Panc1 (cell line): ENCODE measurements around the gene SUPT5H. TPM values are rescaled to one million over a fixed set of nuclear protein-coding genes. Genes with fewer than 3 reads are reported as not detected.

ENCODE experiments used
- ATAC-seq: fragments of 200-7000 bp; cut with Tn5 transposase; 2 replicates; pipeline ENCODE4 v1.9.1; 2020; ENCODE audit warnings: mild to moderate bottlenecking, moderate library complexity
- BruUV-seq: library from RNA; stranded (reverse); fragments of 400-500 nt; replicated peaks from 2 replicates; lab custom pipeline; 2021; lab: Mats Ljungman, UMichigan
- CTCF ChIA-PET: fragments of 300-600 bp; sonication (Branson Sonifier 250); formaldehyde crosslinking; loops from one replicate; lab custom pipeline; 2022; ENCODE audit warnings: antibody characterized with exemption; lab: Charles Lee
- POLR2A ChIA-PET: fragments of 300-600 bp; sonication (Branson Sonifier 250); formaldehyde crosslinking; loops from one replicate; lab custom pipeline; 2022; ENCODE audit warnings: antibody characterized with exemption; lab: Charles Lee
- DNase-seq: peaks from one replicate; pipeline ENCODE4 v3.0.0-alpha.2; 2010; ENCODE audit warnings: low read depth, low spot score
- H3K27ac ChIP-seq: 2 replicates; pipeline ENCODE4 v1.5.1; 2011; ENCODE audit warnings: mild to moderate bottlenecking, low read length, inconsistent platforms
- H3K27me3 ChIP-seq: fragments of 200-500 bp; sonication (Bioruptor generic); 2 replicates; pipeline ENCODE4 v1.6.0; 2014; ENCODE audit warnings: low read length, inconsistent platforms; ENCODE audit not compliant: control insufficient read depth, insufficient read depth
- H3K36me3 ChIP-seq: fragments of 200-500 bp; sonication (Bioruptor generic); 2 replicates; pipeline ENCODE4 v1.5.1; 2014; ENCODE audit warnings: inconsistent platforms, mild to moderate bottlenecking, low read length, moderate library complexity; ENCODE audit not compliant: control insufficient read depth, insufficient read depth
- H3K4me1 ChIP-seq: 2 replicates; pipeline ENCODE4 v1.5.1; 2011; ENCODE audit warnings: inconsistent platforms, mild to moderate bottlenecking, low read length, moderate library complexity; ENCODE audit not compliant: control insufficient read depth, insufficient read depth
- H3K4me3 ChIP-seq, 2 experiments: 2 replicates each; pipeline ENCODE4 v1.5.1; 2011 to 2012; ENCODE audit warnings: low read depth in 2 of 2, low read length in 2 of 2, mild to moderate bottlenecking in 2 of 2, inconsistent platforms in 1 of 2, moderate library complexity in 1 of 2
- H3K9me3 ChIP-seq: fragments of 200-500 bp; sonication (Bioruptor generic); 2 replicates; pipeline ENCODE4 v1.5.1; 2014; ENCODE audit warnings: low read depth, mild to moderate bottlenecking, inconsistent platforms, low read length, moderate library complexity; ENCODE audit not compliant: control insufficient read depth, insufficient read depth
- POLR2AphosphoS5 ChIP-seq: IDR thresholded peaks from 2 replicates; pipeline ENCODE4 v1.6.1; 2012; ENCODE audit warnings: mild to moderate bottlenecking, low read depth, low read length, moderate library complexity
- REST ChIP-seq, 2 experiments: IDR thresholded peaks; 2 replicates each; pipeline ENCODE4 v1.6.1; 2011 to 2012; ENCODE audit warnings: low read depth in 2 of 2, control low read depth in 1 of 2, low read length in 1 of 2, mild to moderate bottlenecking in 1 of 2, moderate library complexity in 1 of 2; ENCODE audit not compliant: insufficient read depth in 1 of 2
- SIN3A ChIP-seq: IDR thresholded peaks from 2 replicates; pipeline ENCODE4 v1.6.1; 2012; ENCODE audit warnings: low read depth, mild to moderate bottlenecking, low read length, moderate library complexity, borderline replicate concordance; ENCODE audit not compliant: insufficient read depth
- TCF7L2 ChIP-seq: IDR thresholded peaks from 2 replicates; pipeline ENCODE4 v1.6.1; 2011; ENCODE audit warnings: mild to moderate bottlenecking, low read depth, low read length, inconsistent platforms
- in situ Hi-C: cut with HindIII; loops from 2 replicates; pipeline ENCODE4 v1.10.0; 2016; ENCODE audit warnings: low sequenced_read_pairs, low pct_unique_long_range_greater_than_20kb
- intact Hi-C: fragments of 100-400 bp; cut with micrococcal nuclease; formaldehyde crosslinking; loops from one replicate; pipeline ENCODE4 v1.10.0; 2022; ENCODE audit not compliant: unreplicated experiment
- total RNA-seq: library from RNA; stranded (reverse); gene quantifications from one replicate; pipeline ENCODE4 v1.2.1, GENCODE V29; 2021; ENCODE audit not compliant: unreplicated experiment
- TF ChIP-seq, protein P1 (sequence below): fragments of 450-650 bp; IDR thresholded peaks from 2 replicates; pipeline ENCODE4 v1.5.1; 2017; ENCODE audit warnings: mild to moderate bottlenecking

Gene SUPT5H
- total RNA-seq, 1 experiment from 2014 or later: 1,614 TPM

DNA sequence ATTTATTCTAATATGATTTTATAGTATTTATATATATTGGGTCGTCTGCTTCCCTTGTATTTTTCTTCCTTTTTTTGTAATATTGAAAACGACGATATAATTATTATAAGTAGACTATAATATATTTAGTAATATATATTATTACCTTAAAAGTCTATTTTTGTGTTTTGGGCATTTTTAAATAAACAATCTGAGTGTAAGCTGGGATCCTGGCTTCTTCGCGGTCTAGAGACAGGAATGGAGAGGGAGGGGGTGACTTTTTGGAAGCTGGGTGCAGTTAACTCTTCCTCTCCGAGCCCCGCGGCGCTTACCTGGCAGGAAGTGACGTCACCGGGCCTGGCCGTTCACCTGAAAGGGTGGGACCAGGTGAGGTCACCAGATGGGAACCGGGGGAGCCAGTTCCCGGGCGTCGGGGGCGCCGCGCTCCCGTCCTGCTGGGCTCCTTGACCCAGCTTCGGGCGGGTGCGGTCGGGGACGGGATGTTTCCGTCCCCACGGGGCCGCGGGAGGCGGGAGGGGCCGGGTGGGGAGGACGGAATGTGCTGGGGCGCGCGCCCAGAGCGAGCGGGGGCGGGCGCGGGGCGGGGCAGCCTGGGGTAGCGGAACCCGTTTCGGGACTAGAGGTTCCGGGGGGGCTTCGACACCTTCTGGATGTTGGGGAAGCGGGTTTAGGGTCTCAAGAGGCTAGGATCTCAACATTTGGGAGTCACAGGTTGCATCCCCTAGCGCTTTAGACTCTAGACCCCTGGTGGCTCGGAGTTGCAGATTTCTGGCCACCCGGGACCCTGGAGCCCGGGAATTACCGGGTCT is 36.0 kb upstream of the SUPT5H start:
- Histone ChIP-seq H3K4me3 (peak overlapping the region; percentile 42 to 55), H3K9me3 (no peaks in the 10 kb centered on the region), H3K36me3 (peaks cover 7% of the 10 kb centered on the region), H3K27me3 (no peaks in the 10 kb centered on the region), H3K4me1 (peaks cover 58% of the 10 kb centered on the region), H3K27ac (peak overlapping the region; percentile 92)
- intact Hi-C loops (loop anchor here (2.0 to 10.0 kb wide), 3 partner anchors 81 to 435 kb away; partner anchors contain the start of gene FBXO17), in situ Hi-C loops (no loop called here)
- no TSS peak for BruUV-seq
- CTCF ChIA-PET: interaction anchor here (0.6 to 4.6 kb wide), 7 partner anchors 12 to 383 kb away, joined by 3 to 144 read pairs (median 4); no protein-coding TSS in a partner anchor
- POLR2A ChIA-PET: interaction anchor here (0.5 to 15.7 kb wide), 20 partner anchors 9 to 650 kb away, joined by 3 to 524 read pairs (median 7); partner anchors contain the start of genes DYRK1B, MED29, PAF1 and RPS16
- DNase-seq: peak; percentile 100
- TF ChIP-seq SIN3A: no peak
- ATAC-seq: peak; percentile 14

DNA sequence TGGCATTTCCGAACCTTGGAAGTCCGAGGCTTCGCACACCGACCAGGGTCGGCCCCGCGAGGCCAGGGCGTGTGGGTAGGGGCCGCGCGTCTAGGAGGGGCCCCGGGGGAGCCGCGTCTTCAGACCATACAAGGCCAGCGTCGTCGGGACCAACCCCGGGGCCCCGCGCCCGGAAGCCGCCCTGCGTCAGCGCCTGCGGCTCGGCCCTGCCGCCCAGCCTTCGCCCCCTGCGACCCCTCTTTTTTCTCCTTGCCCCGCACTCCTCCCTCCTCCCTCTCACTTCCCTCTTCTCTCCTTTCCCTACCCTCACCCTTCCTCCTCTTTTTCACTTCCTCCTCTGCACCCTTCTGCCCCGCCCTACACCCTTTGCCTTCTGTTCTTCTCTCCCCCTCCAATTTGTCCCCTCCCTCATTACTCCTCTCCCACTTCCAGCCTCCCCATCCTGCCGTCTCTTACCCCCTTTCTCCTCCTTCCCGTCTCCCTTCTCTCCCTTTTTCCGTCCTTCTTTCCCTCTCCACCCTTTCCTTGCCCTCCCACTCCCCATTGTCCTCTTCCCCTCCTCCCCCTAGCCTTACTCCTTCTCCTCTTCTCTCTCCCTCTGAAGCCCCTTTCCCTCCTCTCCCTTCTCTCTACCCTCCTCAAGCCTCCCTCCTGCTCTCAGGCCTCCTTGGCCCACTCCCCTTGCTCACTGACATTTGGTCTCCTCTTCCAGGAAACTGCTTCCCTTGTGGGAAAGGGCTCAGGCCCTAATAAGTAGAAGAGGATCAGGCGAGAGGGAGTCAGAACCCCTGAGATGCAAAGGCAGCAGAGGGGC is 35.2 kb upstream of the SUPT5H start:
- H3K4me3 ChIP-seq: peak overlapping the region; percentile 42 to 55
- CTCF ChIA-PET: interaction anchor here (0.9 to 4.6 kb wide), 2 partner anchors 13 to 30 kb away, joined by 3 to 144 read pairs; no protein-coding TSS in a partner anchor
- no peaks in the 10 kb centered on the region for H3K27me3 ChIP-seq
- POLR2A ChIA-PET: interaction anchor here (2.3 to 15.7 kb wide), 4 partner anchors 9 to 23 kb away, joined by 35 to 524 read pairs (median 123); partner anchors contain the start of genes MED29, PAF1 and RPS16
- no peaks in the 10 kb centered on the region for H3K9me3 ChIP-seq
- no peak for TF ChIP-seq SIN3A
- no peak for TF ChIP-seq TCF7L2
- TF ChIP-seq, protein P1, sequence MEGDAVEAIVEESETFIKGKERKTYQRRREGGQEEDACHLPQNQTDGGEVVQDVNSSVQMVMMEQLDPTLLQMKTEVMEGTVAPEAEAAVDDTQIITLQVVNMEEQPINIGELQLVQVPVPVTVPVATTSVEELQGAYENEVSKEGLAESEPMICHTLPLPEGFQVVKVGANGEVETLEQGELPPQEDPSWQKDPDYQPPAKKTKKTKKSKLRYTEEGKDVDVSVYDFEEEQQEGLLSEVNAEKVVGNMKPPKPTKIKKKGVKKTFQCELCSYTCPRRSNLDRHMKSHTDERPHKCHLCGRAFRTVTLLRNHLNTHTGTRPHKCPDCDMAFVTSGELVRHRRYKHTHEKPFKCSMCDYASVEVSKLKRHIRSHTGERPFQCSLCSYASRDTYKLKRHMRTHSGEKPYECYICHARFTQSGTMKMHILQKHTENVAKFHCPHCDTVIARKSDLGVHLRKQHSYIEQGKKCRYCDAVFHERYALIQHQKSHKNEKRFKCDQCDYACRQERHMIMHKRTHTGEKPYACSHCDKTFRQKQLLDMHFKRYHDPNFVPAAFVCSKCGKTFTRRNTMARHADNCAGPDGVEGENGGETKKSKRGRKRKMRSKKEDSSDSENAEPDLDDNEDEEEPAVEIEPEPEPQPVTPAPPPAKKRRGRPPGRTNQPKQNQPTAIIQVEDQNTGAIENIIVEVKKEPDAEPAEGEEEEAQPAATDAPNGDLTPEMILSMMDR: no peak
- TF ChIP-seq REST (IDR thresholded peaks at IDR 0.05; ENCODE audit: insufficient read depth in 1 of 2, low read depth in 2 of 2, low read length in 1 of 2): no peak
- no peak for TF ChIP-seq POLR2AphosphoS5
- peaks cover 58% of the 10 kb centered on the region for H3K4me1 ChIP-seq
- DNase-seq (no peak), ATAC-seq (peak; percentile 5)
- BruUV-seq: no TSS peak
- in situ Hi-C loops: no loop called here
- peak overlapping the region; percentile 92 for H3K27ac ChIP-seq
- intact Hi-C loops: loop anchor here (2.0 to 10.0 kb wide), 3 partner anchors 81 to 435 kb away; partner anchors contain the start of gene FBXO17
- peaks cover 10% of the 10 kb centered on the region for H3K36me3 ChIP-seq
